NCI-H510A (cell line): ENCODE results near the gene PPP1R3G.
"Not testable (repeated sequence)": the region's sequence is repeated elsewhere in the genome, so short reads cannot be mapped to it uniquely, and the experiment has no call there.

Experiments
- DNase-seq: peaks from one replicate; lab custom pipeline; 2025; lab: John Stamatoyannopoulos, UW

Gene PPP1R3G

GRCh38 chr6:5120011-5120410 lies 34.9 kb downstream of the PPP1R3G start:
- no peak for DNase-seq

GRCh38 chr6:5120543-5120942 lies 35.4 kb downstream of the PPP1R3G start:
- DNase-seq: not testable (repeated sequence)

DNA sequence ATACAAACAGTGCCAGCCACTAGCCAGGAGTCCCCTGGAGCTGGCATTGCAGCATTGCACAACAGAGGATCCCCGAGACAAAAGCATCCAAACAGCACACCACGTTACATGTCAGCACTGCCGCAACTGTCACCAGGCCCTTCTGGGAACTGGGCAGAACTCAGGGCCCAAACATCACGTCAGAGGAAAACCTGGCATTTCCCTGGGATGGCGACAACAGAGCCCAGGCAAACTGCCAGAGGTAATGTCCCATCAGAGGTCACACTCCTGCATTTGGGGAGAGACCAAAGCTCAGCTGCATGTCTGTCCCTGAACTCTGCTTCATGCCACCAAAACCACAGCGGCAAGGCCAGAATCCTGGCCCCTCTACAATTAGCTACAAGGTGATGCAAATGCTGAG lies 36.3 kb downstream of the PPP1R3G start:
- no peak for DNase-seq

DNA sequence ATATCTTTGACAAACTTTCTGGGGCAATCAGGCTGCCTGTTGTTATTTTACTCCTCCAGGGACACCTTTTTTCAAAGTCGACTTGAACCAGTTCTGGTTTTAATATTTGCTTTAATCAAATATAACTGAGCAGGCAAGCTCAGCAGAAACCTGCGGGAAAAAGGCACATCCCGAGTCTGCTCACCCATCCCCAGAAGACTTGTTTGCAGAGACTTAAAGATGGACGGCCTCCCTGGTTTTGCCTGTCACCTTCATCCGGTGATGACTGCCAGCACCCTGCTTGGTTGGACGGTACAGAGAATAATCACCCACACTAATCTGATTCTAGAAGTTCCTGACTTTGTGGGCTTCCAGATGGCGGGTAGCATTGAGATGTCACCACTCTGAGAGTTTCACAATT lies 36.8 kb downstream of the PPP1R3G start:
- no peak for DNase-seq

- DNase-seq: no peak
Observed at GRCh38 chr6:5122504-5123112, 37.5 kb downstream of the PPP1R3G start.

GRCh38 chr6:5123296-5124143 lies 38.4 kb downstream of the PPP1R3G start:
- DNase-seq: no peak

- no peak for DNase-seq
Observed at GRCh38 chr6:5124526-5124925, 39.4 kb downstream of the PPP1R3G start.

- DNase-seq: no peak
Observed at GRCh38 chr6:5125152-5126006, 40.2 kb downstream of the PPP1R3G start.

- DNase-seq: no peak
Observed at GRCh38 chr6:5126214-5126613, 41.1 kb downstream of the PPP1R3G start.

DNA sequence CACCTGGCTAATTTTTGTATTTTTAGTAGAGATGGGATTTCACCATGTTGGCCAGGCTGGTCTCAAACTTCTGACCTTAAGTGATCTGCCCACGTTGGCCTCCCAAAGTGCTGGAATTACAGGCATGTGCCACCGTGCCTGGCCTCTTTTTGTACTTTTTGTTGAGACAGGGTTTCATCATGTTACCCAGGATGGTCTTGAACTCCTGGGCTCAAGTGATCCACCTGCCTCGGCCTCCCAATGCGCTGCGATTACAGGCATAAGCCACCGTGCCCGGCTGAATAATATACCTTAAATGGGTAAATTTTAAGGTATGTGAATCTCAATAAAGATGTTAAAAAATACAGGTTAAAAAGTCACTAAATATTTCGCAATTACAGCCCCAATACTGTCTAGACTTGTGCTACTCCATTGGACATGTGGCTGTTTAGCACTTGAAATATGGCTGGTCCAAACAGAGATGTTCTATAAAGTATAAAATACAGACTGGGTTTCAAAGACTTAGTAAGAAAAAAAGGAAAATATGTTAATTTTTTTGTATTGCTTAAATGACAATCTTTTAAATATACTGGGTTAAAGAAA lies 42.1 kb downstream of the PPP1R3G start:
- no peak for DNase-seq

DNA sequence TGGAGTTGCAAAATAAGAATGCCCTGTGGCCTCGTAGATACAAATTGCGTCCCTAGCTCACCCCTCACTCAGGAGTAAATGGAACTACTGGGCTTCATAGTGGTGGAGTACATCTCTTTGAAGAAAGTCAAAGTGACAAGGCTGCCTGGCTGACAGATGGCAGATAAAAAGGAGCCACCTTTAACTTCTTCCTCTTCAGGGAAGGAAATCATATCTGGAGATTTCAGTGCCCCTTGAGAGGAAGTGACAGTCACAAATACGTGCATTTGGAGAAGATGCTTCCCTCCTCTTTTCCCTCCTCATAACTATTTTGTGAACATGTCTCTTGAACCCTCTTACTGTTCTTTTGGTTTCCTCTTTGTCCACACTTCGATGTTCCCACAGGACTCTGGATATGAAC lies 43.2 kb downstream of the PPP1R3G start:
- no peak for DNase-seq

DNA sequence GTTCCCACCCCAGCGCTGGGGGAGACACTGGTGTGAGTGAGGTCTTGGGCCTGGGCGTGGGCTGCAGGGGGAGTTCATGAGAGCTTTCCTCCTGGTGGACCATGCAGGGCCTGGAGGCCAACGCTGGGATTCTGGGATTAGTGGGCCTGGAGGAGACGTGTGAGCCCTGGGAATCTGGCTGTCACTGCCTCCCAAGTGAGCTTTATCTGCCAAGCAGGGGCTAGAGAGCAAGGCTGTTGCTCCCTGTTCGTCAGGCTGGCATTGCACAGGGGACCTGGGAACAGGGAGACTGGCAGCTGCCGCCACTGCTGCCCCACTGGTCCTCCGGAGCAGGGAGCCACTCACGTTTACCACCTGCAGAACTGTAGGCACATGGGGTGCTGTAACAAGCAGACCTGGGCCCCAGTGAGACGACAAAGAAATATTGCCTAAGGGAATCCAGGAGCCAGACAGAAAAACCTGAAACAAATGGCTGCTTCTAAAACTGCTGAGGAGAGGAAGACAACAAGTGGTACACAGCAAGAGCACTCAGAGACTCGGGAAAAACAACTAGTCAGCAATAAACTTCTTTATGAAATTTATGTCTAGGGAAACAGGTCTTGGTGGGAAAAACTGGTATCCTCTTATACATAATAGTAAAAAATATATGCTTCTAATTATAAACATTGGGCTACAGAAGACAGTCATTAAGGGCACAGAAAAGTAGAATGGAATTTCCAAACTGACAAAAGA lies 45.2 kb downstream of the PPP1R3G start:
- no peak for DNase-seq

DNA sequence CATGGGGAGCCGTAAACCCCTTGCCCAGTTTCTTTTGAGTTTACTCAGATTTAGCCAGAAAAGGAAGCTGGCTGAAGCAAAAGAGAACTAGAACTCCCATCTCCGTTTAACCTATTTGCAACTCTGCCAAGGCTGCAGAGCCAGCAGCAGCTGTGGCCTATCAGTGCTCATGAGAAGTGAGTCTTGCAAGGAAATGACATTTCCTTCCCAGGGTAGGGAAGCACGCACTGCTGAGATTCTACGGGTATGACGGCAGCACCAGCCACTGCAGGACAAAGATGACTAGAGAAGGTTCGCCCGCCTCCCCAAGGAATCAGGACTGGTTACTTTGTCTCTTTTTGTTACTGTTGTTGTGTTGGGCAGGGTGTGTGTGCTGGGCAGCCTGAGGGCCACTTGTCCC lies 47.6 kb downstream of the PPP1R3G start:
- no peak for DNase-seq

- DNase-seq: no peak
Observed at GRCh38 chr6:5133943-5134342, 48.8 kb downstream of the PPP1R3G start.

- DNase-seq: no peak
Observed at GRCh38 chr6:5135788-5136376, 50.7 kb downstream of the PPP1R3G start.

GRCh38 chr6:5136851-5137250 lies 51.7 kb downstream of the PPP1R3G start:
- DNase-seq: no peak
